Measurements from ENCODE around the gene PTPRN2.

Gene PTPRN2

DNA sequence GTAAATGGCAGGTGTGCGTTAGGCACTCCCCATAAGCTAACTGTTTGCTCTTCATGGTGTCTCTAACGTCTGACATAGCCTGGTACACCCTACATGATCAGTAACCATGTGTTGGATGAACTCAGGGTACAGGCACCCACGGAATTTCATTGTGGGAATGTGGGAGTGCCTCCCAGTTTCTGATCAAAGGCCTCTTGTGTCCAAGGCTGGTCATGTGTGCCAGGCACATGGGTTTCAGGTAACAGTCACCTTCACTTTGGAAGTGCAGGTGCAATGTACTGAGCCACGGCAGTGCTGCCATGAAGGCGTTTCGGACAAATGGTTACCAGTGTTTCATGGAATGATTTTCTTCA, 952.5 kb downstream of the PTPRN2 start:
- DNase-seq (ENCODE audit: low read depth): no peak

DNA sequence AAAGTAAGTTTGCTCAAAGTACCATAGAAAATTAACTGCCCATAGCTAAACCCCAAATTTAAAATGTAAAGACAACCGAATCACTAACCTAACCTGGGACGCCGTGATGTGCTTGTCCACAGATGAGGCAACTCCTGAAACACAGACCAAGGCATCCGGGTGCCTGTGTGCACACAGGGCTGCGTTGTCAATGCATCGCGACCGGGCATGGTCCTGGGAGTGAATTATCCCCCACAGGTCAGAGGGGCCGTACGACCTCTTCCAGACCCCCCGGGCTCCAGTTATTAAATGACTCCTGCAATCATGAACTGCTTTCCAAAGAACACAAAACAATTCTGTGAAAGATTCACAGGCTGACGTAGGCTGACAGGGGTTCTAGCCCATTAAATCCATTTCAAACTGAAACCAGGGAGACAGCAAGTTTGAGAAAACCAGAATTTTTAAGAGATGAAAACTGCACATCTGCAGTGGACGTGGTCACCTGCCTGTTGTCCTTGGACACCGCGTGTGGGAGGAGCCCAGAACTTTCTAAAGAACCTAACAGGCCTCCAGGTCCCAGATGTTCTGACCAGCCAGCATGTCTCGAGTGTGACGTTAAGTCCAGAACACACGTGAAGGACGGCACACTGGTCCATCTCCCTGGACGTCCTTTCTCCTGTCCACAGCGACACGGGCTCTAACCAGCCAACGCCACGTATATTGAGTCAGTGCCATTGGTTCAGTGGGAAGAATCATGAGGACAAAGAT, 953.0 kb downstream of the PTPRN2 start:
- no peak for DNase-seq (ENCODE audit: low read depth)

DNA sequence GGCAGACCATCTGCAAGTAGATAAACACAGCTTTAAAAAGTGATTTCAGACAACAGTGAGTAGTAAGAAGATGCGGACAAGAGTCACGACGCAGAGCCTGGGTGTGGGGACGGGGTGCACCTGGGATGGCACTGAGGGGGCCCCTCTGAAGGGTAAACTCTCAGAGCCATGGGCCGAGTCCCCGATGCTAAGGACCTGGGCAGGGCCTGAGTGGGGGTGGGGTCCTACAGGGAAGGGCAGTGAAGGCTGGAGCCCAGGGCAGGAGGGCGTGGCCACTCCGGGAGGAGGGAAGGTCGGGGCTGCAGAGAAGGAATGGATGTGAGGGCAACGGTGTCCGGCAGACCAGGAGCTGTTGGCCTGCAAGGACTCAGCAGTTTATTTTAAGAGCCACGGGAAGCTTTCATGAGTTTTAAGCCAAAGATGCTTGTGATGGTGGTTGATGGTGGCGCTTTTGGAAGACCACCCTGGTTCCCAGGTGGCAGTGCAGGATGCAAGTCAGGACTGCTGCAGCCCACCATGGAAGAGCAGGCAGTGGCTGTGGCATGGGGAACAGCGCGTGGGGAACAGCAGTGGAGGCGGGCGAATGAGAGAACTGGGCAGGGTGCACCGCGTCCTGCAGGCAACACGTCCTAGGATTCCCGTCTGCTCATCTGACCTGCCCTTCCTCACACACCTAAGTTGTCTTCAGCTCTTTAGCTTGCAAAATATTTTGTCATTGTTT, 954.0 kb downstream of the PTPRN2 start:
- DNase-seq (ENCODE audit: low read depth): no peak

DNA sequence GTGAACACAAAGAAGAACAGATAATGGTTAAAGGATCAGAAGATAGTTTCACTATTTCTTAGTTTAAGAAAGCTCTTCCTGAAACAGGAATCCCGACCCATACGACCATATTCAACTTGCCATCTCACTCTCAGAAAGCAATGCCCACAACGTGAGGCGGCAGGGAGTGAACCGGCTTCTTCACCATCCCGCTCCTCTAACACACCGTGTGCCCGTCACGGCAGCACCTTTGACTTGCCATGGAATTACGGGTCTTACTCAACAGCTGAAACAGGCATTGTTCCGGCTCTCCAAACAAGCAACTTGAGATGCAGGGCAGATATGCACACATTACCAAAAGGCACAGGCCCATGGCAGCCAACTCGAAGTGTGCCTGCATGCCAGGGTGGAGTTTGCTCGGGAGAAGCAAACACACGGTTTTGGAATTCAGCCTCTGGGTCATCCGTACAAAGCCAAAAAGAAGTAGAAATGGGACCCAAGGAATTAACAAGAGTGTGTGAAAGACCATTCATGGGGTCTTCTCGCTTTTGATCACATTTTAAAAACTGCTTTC, 957.2 kb downstream of the PTPRN2 start:
- no peak for DNase-seq (ENCODE audit: low read depth)

DNA sequence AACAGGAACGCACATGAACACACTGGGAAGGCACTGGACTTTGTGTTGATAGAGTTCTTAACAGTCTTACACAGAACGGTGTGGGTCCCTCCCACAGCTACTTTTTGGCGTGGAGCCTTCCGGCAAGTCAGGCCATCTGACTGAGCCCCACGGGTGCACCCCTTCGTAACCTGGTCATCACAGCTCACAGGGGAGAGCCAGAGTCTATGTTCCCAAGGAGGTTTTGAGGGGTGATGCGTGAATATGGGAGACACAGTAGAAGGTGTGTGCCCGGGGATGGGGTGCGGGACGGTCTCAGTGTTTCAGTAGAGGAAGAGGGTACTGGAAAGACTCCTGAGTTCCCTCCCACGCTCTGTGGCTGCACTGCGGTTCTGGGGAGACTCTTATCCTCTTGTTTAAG, 959.2 kb downstream of the PTPRN2 start:
- DNase-seq (ENCODE audit: low read depth): no peak

- DNase-seq (ENCODE audit: low read depth): no peak
These were observed 960.0 kb downstream of the PTPRN2 start for GRCh38 chr7:157627646-157628045.

GRCh38 chr7:157627033-157627432, 960.6 kb downstream of the PTPRN2 start:
- DNase-seq (ENCODE audit: low read depth): no peak

DNA sequence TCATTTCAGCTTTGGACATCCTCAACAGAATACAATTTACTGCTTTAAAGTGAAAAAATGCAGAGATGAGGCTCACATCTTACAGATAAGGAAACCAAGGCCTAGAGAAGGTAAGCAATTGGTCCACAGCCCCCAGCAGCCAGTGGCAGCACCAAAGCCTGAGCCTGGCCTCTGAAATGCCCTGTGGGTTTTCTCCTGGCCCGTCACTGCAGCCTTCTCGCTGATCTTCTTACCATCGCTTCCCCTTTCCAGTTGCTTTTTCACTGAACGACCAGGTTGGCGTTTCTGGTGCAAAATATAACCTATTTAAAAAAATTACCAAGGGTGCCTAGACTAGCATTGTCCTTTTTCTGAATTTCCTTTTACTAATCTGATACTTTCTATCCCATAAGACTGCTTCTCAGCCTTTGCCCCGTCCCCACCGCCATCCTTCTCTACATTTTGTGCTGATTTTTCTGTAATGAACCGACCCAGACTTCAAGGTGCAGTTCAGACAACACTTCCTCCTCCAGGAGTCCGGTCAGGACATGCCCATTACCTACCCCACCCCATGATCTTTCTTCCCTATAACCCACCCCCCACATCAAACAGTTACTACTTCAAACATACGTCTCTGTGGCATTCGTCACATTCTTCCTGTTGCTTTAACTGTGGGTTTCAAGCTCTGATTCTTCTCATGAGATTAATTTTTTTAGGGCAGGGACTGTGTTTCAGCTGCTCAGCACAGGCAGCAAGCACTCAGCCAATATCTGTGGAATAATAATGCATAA, 961.5 kb downstream of the PTPRN2 start:
- DNase-seq (ENCODE audit: low read depth): no peak

DNA sequence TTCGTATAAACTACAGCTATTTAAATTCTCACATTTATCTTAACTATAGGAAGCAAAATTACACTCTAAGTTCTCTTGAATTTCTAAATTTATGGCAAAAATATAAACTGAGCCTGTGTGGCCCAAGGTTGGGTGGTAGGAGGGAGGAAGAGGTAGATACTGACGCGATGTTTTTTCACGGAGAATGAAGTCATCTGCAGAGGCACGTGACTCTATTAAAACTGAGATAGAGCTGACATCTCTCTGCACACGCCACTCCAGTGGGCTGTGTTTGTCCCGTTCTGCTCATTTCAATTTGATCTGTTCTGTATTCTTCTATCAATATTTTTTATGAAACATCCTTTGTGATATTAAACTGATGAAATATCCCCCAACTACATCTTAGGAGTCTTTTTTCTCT, 964.1 kb downstream of the PTPRN2 start:
- no peak for DNase-seq (ENCODE audit: low read depth)

DNA sequence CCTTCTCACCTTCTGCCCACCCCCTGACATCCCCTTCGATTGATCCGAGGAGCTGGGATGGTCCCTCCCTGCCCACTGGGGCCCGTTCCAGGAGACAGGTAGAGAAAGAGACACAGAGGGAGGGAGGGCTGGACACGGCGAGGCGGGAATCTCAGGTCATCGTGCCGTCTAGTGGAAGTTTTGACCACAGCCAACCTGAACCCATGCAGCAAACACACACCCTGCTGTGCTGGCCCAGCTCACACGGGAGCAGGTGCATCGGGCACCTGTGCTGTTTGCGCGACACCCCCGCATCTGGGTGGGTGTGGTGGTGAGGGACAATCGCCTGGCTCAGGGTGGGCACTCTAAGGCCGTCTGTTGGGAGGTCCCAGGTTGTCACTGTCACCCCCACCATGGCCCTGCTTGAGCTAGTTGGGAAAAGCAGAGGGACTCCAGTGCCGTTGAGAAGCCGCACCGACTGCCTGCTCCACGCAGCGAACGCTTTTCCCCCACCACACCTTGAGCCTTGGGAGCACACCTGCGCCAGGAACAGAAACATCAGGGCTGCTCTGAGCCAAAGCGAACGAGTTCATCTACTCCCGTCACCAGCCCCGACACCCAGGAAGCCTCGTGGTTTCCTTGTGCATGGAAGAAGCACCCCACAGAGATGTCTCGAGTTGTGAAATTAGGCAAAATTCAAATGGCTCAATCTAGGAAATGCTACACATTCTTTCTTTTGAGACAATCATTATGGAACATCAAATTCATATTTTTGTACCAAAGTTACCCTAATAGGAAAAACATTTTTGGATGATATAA, 965.0 kb downstream of the PTPRN2 start:
- DNase-seq (ENCODE audit: low read depth): no peak

GRCh38 chr7:157622000-157622399, 965.6 kb downstream of the PTPRN2 start:
- DNase-seq (ENCODE audit: low read depth): no peak

DNA sequence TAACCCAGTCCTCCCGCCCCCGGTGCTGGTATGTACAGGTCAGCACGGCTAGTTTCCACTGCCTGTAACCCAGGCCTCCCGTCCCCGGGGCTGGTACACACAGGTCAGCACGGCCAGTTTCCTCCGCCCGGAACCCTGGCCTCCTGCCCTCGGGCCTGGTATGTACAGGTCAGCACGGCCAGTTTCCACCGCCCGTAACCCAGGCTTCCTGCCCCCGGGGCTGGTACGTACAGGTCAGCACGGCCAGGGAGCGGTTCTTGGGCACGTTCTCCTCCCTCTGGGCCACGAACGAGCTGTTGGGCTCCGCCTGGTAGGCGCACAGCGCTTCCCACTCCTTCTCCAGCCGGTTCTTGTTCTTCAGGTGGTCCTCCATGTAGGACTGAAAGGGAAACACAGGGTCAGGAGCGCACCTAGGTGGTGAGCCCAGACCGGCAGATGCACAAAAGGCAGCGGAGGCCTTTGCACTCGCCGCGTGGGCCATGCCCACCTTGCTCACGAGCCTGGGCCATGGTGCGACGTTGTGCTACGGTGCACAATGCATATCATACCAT, 966.4 kb downstream of the PTPRN2 start:
- DNase-seq (ENCODE audit: low read depth): no peak

DNA sequence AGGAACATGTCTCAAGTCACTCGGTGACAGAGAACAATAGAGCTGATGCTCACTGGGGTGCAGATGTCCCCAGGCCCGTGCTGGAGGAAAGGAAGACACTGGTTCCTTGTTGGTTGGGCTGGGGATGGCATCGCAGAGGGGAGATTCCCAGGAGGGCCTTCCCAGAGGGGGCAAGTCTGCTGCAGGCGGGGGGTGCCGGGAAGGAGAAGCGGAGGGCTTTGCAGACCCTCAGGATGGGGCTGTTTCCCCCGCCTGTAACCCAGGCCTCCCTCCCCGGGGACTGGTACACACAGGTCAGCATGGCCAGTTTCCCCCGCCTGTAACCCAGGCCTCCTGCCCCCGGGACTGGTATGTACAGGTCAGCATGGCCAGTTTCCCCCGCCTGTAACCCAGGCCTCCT, 967.0 kb downstream of the PTPRN2 start:
- DNase-seq (ENCODE audit: low read depth): no peak

- no peak for DNase-seq (ENCODE audit: low read depth)
These were observed 967.7 kb downstream of the PTPRN2 start for GRCh38 chr7:157619753-157620525.

DNA sequence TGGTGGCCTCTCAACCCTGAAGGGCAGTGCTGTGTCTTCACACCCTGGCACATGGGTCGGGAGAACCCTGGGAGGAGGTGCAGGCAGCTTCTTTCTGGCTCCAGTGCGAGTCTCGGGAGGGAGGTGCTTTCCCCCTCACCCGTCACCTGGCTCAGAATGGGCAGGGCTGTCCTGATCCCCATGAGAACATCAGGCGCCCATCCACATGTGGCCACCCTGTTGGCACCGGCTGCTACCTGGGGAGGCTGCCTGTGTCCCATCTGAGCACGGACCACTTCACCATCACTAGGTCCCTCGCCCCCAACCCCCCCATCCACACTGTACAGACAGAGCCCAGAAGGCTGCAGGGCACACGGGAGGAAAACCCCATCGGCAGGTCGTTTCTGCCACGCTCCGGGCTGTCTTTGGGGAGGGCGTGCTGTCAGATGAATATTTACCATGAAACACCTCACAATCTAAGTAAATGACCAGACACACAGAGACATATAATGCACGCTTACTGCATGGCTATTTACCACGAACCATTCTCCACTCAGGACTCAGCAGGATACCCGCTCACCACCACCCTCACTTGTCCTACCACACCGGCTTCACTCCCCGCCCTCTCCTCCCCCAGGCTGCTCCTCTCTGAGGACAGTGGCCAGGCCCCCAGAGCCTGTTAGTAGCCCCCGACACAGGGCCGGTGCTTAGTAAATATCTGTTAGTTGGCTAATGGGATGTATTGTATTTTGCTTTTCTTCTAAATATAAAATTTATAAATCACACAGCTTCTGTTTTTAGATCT, 968.6 kb downstream of the PTPRN2 start:
- DNase-seq (ENCODE audit: low read depth): no peak

DNA sequence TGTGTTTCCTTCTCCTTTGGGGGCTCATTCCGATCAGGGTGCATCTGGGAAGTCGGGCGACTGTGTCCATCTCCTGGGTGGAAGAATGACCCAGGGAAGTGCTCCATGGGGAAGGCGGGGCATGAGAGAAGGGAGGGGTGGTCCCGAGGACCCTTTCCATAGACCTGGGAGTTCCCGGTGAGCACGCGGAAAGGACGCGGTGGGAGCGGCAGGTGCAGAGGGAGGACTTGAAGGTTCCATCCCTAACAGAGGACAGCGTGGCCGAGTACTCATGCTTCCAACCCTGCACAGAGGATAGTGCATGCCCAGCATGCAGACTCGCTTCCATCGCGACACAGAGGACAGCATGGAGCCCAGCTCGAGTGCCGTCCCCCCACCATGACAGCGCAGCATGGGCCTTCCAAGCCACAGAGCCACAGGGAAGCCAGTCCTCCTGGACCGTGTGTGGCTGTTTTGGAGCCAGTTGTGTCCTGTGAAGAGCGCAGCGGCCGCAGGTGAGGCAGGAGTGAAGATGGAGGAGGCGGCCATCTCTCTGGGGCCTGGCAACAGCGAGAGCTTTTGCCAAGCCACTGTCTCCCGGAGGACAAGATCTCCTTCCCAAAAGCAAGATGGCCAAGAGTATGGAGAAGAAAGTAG, 969.4 kb downstream of the PTPRN2 start:
- no peak for DNase-seq (ENCODE audit: low read depth)

DNA sequence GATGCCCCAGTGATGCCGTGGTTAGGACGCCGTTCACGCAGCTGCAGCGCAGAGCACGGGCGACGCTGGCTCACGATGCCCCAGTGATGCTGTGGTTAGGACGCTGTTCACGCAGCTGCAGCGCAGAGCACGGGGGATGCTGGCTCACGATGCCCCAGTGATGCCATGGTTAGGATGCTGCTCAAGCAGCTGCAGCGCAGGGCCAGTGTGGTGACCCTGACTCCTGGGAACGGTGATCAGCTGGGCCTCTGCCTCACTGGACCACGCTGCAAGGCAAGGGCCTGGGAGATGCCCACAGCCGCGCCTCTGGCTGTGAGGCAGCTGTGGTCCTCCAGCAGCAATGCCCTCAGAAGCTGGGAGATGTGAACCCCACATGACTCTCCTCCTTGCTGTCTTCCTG, 970.2 kb downstream of the PTPRN2 start:
- DNase-seq (ENCODE audit: low read depth): no peak

DNA sequence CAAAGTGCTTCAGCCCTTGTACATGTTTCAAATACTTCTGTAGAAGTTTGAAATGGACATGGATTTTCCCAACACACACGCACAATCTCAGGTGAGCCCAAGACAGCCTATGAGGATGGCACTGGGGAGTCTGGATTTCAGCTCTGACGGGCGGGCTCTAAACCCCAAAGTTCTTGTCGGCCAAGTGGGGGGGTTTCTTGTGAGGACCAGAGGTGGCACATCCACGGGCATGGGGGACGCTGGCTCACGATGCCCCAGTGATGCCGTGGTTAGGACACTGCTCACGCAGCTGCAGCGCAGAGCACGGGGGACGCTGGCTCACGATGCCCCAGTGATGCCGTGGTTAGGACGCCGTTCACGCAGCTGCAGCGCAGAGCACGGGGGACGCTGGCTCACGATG, 970.7 kb downstream of the PTPRN2 start:
- no peak for DNase-seq (ENCODE audit: low read depth)

DNA sequence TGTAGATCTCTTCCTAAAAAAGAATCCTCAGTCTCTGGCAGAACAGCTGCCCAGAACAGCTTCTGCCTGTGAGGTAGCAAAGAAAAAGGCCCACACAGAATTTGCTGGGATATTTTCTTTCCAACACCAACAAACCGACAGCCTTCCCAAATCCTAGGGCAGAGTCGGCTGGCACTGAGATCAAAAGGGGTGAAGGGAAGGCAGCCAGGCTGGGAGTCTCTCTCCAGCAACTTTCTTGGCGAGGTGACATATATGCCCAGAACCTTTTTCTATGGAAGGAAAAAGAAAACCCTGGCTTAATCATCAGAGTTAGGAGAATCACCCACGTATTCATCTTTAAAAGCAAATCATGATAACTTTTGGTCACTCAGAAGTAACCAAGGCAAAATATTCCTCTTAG, 971.2 kb downstream of the PTPRN2 start:
- no peak for DNase-seq (ENCODE audit: low read depth)

GRCh38 chr7:157615852-157616251, 971.8 kb downstream of the PTPRN2 start:
- no peak for DNase-seq (ENCODE audit: low read depth)
